ENCODE measurements around the gene PGC. TPM values are rescaled to one million over a fixed set of nuclear protein-coding genes. Genes with fewer than 3 reads are reported as not detected.

PGC gene
- total and polyA plus RNA-seq, 2 donors (not counting 1 experiment from before 2014, with no cell fraction given): not detected

DNA sequence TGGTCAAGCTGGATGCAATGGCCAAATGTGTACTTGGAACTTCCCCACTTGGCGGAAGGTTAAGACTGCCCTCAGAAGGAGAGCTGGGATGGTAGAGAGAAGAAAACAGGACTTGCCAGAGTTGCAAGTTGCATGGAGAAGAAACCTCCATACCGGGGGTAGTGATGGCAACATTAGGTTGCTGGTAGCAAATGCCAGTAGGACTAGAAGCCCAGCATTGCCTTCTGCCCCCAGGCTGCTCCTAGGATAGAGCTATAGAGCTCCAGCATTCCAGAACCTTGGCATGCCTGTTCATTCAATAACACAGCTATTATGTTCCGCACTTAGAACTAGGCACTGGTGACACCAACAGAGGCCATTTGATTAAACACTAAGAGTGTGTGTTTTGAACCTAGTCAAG is 38.3 kb downstream of the PGC start:
- peaks cover 74 to 87% of the 10 kb centered on the region in 2 donors for H3K4me1 ChIP-seq (ENCODE audit: control insufficient read depth in 2 of 2, insufficient read depth in 2 of 2, low read length in 2 of 2)
- H3K27me3 ChIP-seq (replicated peaks in 1 of 4; ENCODE audit: control extremely low read depth in 1 of 4, control insufficient read depth in 3 of 4, insufficient read depth in 4 of 4, low read length in 3 of 4): no peaks in the 10 kb centered on the region
- peak overlapping the region; percentile 83 to 96 for H3K27ac ChIP-seq (ENCODE audit: low read length in 2 of 2)
- H3K9ac ChIP-seq (ENCODE audit: low read length): no peak overlapping the region
- CTCF ChIA-PET: interaction anchor here (0.7 to 8.3 kb wide), 4 partner anchors 8 to 26 kb away, joined by 3 to 303 read pairs (median 160); partner anchors contain the start of gene TFEB
- POLR2A ChIA-PET: interaction anchor here (1.1 to 11.0 kb wide), 4 partner anchors 11 to 25 kb away, joined by 4 to 342 read pairs (median 10); partner anchors contain the start of gene TFEB
- intact Hi-C loops (cut with micrococcal nuclease): loop anchor here (5.0 to 10.0 kb wide), 2 partner anchors 162 to 186 kb away; partner anchors contain the start of genes FOXP4 and USP49
- Mint-ChIP-seq H3K9me3 (ENCODE audit: insufficient read depth) (no peaks in the 10 kb centered on the region), H3K4me1 (peaks cover 94% of the 10 kb centered on the region), H3K4me3 (peak overlapping the region; percentile 86), H3K27ac (peak overlapping the region; percentile 100), H3K27me3 (no peaks in the 10 kb centered on the region)
- H3K9me3 ChIP-seq (ENCODE audit: control extremely low read depth in 1 of 3, control insufficient read depth in 2 of 3, insufficient read depth in 1 of 3, low read length in 2 of 3): no peaks in the 10 kb centered on the region
- peaks cover 27% of the 10 kb centered on the region for H4K20me1 ChIP-seq (ENCODE audit: control insufficient read depth, insufficient read depth, low read length, poor library complexity, severe bottlenecking)
- H3K4me2 ChIP-seq (replicated peaks; ENCODE audit: low read depth, low read length, poor library complexity, severe bottlenecking): peak overlapping the region; percentile 82
- DNase-seq: no peak
- peaks cover 4 to 57% of the 10 kb centered on the region in 2 experiments for H3K36me3 ChIP-seq (replicated peaks in 1 of 2; ENCODE audit: control extremely low read depth in 1 of 2, control insufficient read depth in 1 of 2, extremely low read depth in 1 of 2, insufficient read depth in 2 of 2, low read length in 1 of 2)
- peaks cover 97% of the 10 kb centered on the region for H3K79me2 ChIP-seq (ENCODE audit: control insufficient read depth, insufficient read depth, low read length)
- H3K4me3 ChIP-seq (ENCODE audit: control extremely low read depth in 1 of 5, extremely low read depth in 1 of 5, insufficient read depth in 1 of 5, low read depth in 2 of 5, low read length in 4 of 5): no peak overlapping the region
- no peak for ATAC-seq (ENCODE audit: low read depth)
- 100% methylated on average over 3 of the region's 3 CpGs for WGBS (ENCODE audit: insufficient coverage)
- H2AFZ ChIP-seq (ENCODE audit: insufficient read depth, low read depth, low read length, poor library complexity, severe bottlenecking): no peak overlapping the region
- TF ChIP-seq, protein P1, sequence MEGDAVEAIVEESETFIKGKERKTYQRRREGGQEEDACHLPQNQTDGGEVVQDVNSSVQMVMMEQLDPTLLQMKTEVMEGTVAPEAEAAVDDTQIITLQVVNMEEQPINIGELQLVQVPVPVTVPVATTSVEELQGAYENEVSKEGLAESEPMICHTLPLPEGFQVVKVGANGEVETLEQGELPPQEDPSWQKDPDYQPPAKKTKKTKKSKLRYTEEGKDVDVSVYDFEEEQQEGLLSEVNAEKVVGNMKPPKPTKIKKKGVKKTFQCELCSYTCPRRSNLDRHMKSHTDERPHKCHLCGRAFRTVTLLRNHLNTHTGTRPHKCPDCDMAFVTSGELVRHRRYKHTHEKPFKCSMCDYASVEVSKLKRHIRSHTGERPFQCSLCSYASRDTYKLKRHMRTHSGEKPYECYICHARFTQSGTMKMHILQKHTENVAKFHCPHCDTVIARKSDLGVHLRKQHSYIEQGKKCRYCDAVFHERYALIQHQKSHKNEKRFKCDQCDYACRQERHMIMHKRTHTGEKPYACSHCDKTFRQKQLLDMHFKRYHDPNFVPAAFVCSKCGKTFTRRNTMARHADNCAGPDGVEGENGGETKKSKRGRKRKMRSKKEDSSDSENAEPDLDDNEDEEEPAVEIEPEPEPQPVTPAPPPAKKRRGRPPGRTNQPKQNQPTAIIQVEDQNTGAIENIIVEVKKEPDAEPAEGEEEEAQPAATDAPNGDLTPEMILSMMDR (IDR thresholded peaks at IDR 0.05): no peak
- no peak for TF ChIP-seq EZH2 (IDR thresholded peaks at IDR 0.05; ENCODE audit: borderline replicate concordance, insufficient read depth, low read depth, low read length, poor library complexity, severe bottlenecking)

GRCh38 chr6:41707565-41708200 is 39.5 kb downstream of the PGC start:
- H3K27ac ChIP-seq (ENCODE audit: low read length in 2 of 2): peak overlapping the region; percentile 83 to 96
- peaks cover 4 to 56% of the 10 kb centered on the region in 2 experiments for H3K36me3 ChIP-seq (replicated peaks in 1 of 2; ENCODE audit: control extremely low read depth in 1 of 2, control insufficient read depth in 1 of 2, extremely low read depth in 1 of 2, insufficient read depth in 2 of 2, low read length in 1 of 2)
- H3K9ac ChIP-seq (ENCODE audit: low read length): peak overlapping the region; percentile 65
- Mint-ChIP-seq H3K4me3 (peak overlapping the region; percentile 86), H3K4me1 (peaks cover 94% of the 10 kb centered on the region), H3K27ac (peak overlapping the region; percentile 100), H3K27me3 (no peaks in the 10 kb centered on the region), H3K9me3 (ENCODE audit: insufficient read depth) (no peaks in the 10 kb centered on the region)
- CTCF ChIA-PET: interaction anchor here (5.3 to 8.3 kb wide), 3 partner anchors 9 to 27 kb away, joined by 145 to 303 read pairs (median 176); partner anchors contain the start of gene TFEB
- H3K4me3 ChIP-seq (ENCODE audit: control extremely low read depth in 1 of 5, extremely low read depth in 1 of 5, insufficient read depth in 1 of 5, low read depth in 2 of 5, low read length in 4 of 5): peak overlapping the region in 3 of 5 experiments; percentile 4 to 27 (median 22)
- H4K20me1 ChIP-seq (ENCODE audit: control insufficient read depth, insufficient read depth, low read length, poor library complexity, severe bottlenecking): peaks cover 21% of the 10 kb centered on the region
- intact Hi-C loops (cut with micrococcal nuclease): loop anchor here (2.0 to 10.0 kb wide), 3 partner anchors 25 to 187 kb away; partner anchors contain the start of genes FOXP4 and USP49
- H3K9me3 ChIP-seq (ENCODE audit: control extremely low read depth in 1 of 3, control insufficient read depth in 2 of 3, insufficient read depth in 1 of 3, low read length in 2 of 3): no peaks in the 10 kb centered on the region
- TF ChIP-seq, protein P1 (IDR thresholded peaks at IDR 0.05): no peak
- TF ChIP-seq EZH2 (IDR thresholded peaks at IDR 0.05; ENCODE audit: borderline replicate concordance, insufficient read depth, low read depth, low read length, poor library complexity, severe bottlenecking): no peak
- H3K4me2 ChIP-seq (replicated peaks; ENCODE audit: low read depth, low read length, poor library complexity, severe bottlenecking): peak overlapping the region; percentile 82
- POLR2A ChIA-PET: interaction anchor here (0.9 to 11.0 kb wide), 6 partner anchors 9 to 26 kb away, joined by 4 to 342 read pairs (median 28); partner anchors contain the start of gene TFEB
- peak; percentile 76 for DNase-seq
- peak overlapping the region; percentile 17 for H2AFZ ChIP-seq (ENCODE audit: insufficient read depth, low read depth, low read length, poor library complexity, severe bottlenecking)
- WGBS (ENCODE audit: insufficient coverage): 7% methylated on average over 8 of the region's 14 CpGs
- H3K27me3 ChIP-seq (replicated peaks in 1 of 4; ENCODE audit: control extremely low read depth in 1 of 4, control insufficient read depth in 3 of 4, insufficient read depth in 4 of 4, low read length in 3 of 4): no peaks in the 10 kb centered on the region
- peak; percentile 11 for ATAC-seq (ENCODE audit: low read depth)
- H3K79me2 ChIP-seq (ENCODE audit: control insufficient read depth, insufficient read depth, low read length): peaks cover 97% of the 10 kb centered on the region
- peaks cover 74 to 87% of the 10 kb centered on the region in 2 donors for H3K4me1 ChIP-seq (ENCODE audit: control insufficient read depth in 2 of 2, insufficient read depth in 2 of 2, low read length in 2 of 2)
